Activated CD4-positive, alpha-beta memory T cell treated with anti-CD3 and anti-CD28 coated beads for 36 hours (primary cell): ENCODE results near the gene USP14. TPM values are rescaled to one million over a fixed set of nuclear protein-coding genes. Genes with fewer than 3 reads are reported as not detected.

ENCODE experiments used
- CTCF ChIA-PET: fragments of 350-600 bp; sonication (Branson Sonifier 250); formaldehyde crosslinking; loops from one replicate; lab custom pipeline; 2021; ENCODE audit warnings: antibody characterized with exemption, inconsistent platforms; lab: Charles Lee
- POLR2A ChIA-PET: fragments of 350-600 bp; sonication (Branson Sonifier 250); formaldehyde crosslinking; loops from one replicate; lab custom pipeline; 2021; ENCODE audit warnings: antibody characterized with exemption; lab: Charles Lee
- DNase-seq: peaks from one replicate; pipeline ENCODE4 v3.0.0-alpha.2; 2020
- H3K27ac Mint-ChIP-seq: one replicate; pipeline ENCODE4 v1.8.0; 2021; ENCODE audit warnings: mixed read lengths
- H3K27me3 Mint-ChIP-seq: one replicate; pipeline ENCODE4 v1.8.0; 2021; ENCODE audit warnings: mixed read lengths
- H3K36me3 Mint-ChIP-seq: one replicate; pipeline ENCODE4 v1.8.0; 2021; ENCODE audit warnings: mixed read lengths
- H3K4me1 Mint-ChIP-seq: one replicate; pipeline ENCODE4 v1.8.0; 2021; ENCODE audit warnings: low read depth, mixed read lengths
- H3K4me3 Mint-ChIP-seq: one replicate; pipeline ENCODE4 v1.8.0; 2021; ENCODE audit warnings: mild to moderate bottlenecking, mixed read lengths
- H3K9me3 Mint-ChIP-seq: one replicate; pipeline ENCODE4 v1.8.0; 2021; ENCODE audit warnings: mixed read lengths
- intact Hi-C: fragments of 100-400 bp; cut with micrococcal nuclease; formaldehyde crosslinking; loops from one replicate; pipeline ENCODE4 v1.15.1; 2023
- microRNA-seq: library from miRNA; unstranded; fragments of <30 nt; microRNA quantifications from one replicate; pipeline ENCODE4 v1.2.0, GENCODE V29; 2022; ENCODE audit warnings: borderline number of aligned reads, borderline microRNAs expressed, borderline replicate concordance
- total RNA-seq, 2 experiments: library from RNA; stranded (reverse); gene quantifications; one replicate each; pipeline ENCODE4 v1.2.3, GENCODE V29; 2021

USP14 gene
- total RNA-seq, 2 experiments from 2014 or later, result 88.2 to 90.8 TPM

DNA sequence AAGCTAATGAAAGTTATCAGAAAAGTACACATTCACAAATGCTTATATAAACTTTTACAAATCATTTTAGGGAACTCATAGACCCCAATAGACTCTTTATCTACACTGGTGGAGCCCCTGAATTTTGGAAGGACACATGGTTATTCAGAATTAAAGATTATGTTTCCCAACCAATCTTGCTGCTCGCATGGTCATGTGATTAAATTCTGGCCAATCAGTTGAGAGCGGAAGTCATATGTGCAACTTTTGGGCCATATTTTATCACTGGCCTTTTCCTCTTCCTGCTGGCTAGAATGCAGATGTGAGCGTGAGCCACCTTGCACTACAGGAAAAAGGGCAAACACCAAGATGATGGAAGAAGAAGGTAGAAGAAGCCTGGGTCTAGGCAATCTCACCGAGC is 89.7 kb downstream of the USP14 start:
- H3K4me3 Mint-ChIP-seq, result no peak overlapping the region
- H3K27ac Mint-ChIP-seq, result no peak overlapping the region
- H3K27me3 Mint-ChIP-seq, result no peaks in the 10 kb centered on the region
- intact Hi-C loops, result no loop called here
- DNase-seq, result no peak
- CTCF ChIA-PET, result no interaction called here
- H3K4me1 Mint-ChIP-seq, result peaks cover 4% of the 10 kb centered on the region
- peaks cover 52% of the 10 kb centered on the region for H3K36me3 Mint-ChIP-seq
- POLR2A ChIA-PET, result no interaction called here
- no peaks in the 10 kb centered on the region for H3K9me3 Mint-ChIP-seq

DNA sequence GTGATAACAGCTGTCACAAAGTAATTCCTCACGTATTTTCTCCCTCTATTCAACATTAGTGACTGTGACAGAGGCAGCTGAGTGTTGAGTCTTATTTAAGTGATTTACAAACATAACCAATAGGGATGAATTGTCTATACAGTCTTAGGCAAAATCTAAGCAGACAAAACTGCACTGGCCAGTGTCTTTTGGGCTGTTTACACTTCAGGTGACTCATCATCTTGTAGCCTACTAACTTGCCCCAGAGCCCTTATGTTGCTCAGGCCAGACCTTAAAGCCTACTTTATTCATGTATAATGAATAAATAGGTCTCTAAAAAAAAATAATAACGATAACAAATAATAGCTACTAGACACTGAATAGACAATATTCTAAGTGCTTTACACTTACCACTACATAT is 92.3 kb downstream of the USP14 start:
- peaks cover 51% of the 10 kb centered on the region for H3K36me3 Mint-ChIP-seq
- POLR2A ChIA-PET, result interaction anchor here (0.6 kb wide), 1 partner anchor 15 kb away, joined by 3 read pairs; no protein-coding TSS in a partner anchor

DNA sequence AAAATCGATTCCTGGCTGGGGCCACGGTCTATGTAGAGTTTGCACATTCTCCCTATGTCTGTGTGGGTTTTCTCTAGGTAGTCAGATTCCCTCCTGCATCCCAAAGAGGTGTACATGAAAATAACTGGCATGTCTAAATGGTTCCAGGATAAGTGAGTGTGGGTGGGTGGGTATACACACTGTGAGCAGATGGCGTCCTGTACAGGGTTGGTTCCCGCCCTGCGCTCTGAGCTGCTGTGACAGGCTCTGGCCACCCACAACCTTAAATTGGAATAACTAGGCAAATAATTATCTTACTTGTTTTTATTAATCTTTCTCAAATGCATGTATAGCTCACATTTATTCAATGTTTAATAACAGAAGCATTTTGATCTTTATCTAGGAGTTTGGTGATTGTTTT is 93.2 kb downstream of the USP14 start:
- CTCF ChIA-PET, result no interaction called here
- DNase-seq, result no peak
- Mint-ChIP-seq H3K36me3 (peaks cover 54% of the 10 kb centered on the region), H3K27ac (no peak overlapping the region), H3K4me1 (no peaks in the 10 kb centered on the region), H3K27me3 (no peaks in the 10 kb centered on the region), H3K9me3 (no peaks in the 10 kb centered on the region), H3K4me3 (no peak overlapping the region)
- POLR2A ChIA-PET, result no interaction called here
- intact Hi-C loops, result no loop called here

More for the DNA sequence above, 92.3 kb downstream of the USP14 start:
- CTCF ChIA-PET, result no interaction called here
- Mint-ChIP-seq H3K4me3 (no peak overlapping the region), H3K9me3 (no peaks in the 10 kb centered on the region), H3K4me1 (no peaks in the 10 kb centered on the region), H3K27me3 (no peaks in the 10 kb centered on the region), H3K27ac (no peak overlapping the region)
- intact Hi-C loops, result no loop called here
- no peak for DNase-seq

DNA sequence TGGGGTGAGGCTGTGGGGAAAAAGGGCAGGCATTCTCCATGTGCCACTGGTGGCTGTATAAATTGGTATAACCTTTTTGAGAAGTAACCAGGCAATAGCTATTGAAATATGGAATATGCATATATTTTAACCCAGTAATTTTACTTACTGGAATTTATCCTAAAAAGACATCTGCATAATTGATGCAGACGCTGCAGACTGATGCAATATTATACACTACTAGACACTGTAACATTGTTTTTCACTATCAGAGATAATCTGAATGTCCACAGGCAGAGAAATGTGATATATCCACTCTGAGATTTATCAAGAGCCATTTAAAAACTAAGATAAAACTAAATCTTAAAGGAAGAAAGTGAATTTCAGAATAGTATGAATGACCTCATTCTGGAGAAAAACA is 94.8 kb downstream of the USP14 start:
- no peak overlapping the region for H3K27ac Mint-ChIP-seq
- no peaks in the 10 kb centered on the region for H3K4me1 Mint-ChIP-seq
- ChIA-PET POLR2A (no interaction called here), CTCF (no interaction called here)
- intact Hi-C loops, result no loop called here
- DNase-seq, result no peak
- H3K9me3 Mint-ChIP-seq, result no peaks in the 10 kb centered on the region
- H3K36me3 Mint-ChIP-seq, result peaks cover 63% of the 10 kb centered on the region
- no peaks in the 10 kb centered on the region for H3K27me3 Mint-ChIP-seq
- no peak overlapping the region for H3K4me3 Mint-ChIP-seq

DNA sequence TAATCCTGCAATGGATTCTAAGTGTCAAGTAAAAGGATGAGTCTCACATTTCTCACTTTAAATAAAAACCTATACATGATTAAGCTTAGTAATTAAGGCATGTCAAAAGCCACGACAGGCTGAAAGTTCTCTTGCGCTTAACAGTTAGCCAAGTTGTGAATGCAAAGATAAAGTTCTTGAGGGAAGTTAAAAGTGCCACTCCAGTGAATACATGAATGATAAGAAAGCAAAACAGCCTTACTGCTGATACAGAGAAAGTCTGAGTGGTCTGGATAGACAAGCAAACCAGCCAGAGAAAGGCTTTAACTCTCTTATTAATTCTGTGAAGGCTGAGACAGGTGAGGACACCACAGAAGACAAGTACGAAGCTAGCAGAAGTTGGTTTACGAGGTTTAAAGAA is 96.8 kb downstream of the USP14 start:
- H3K27ac Mint-ChIP-seq, result no peak overlapping the region
- intact Hi-C loops, result no loop called here
- ChIA-PET POLR2A (interaction anchor here (0.8 kb wide), 1 partner anchor 12 kb away, joined by 3 read pairs; the partner anchor contains the start of gene THOC1), CTCF (interaction anchor here (0.7 kb wide), 1 partner anchor 12 kb away, joined by 3 read pairs; no protein-coding TSS in a partner anchor)
- no peaks in the 10 kb centered on the region for H3K9me3 Mint-ChIP-seq
- H3K4me3 Mint-ChIP-seq, result no peak overlapping the region
- DNase-seq, result no peak
- H3K36me3 Mint-ChIP-seq, result peaks cover 67% of the 10 kb centered on the region
- no peaks in the 10 kb centered on the region for H3K4me1 Mint-ChIP-seq
- H3K27me3 Mint-ChIP-seq, result no peaks in the 10 kb centered on the region

DNA sequence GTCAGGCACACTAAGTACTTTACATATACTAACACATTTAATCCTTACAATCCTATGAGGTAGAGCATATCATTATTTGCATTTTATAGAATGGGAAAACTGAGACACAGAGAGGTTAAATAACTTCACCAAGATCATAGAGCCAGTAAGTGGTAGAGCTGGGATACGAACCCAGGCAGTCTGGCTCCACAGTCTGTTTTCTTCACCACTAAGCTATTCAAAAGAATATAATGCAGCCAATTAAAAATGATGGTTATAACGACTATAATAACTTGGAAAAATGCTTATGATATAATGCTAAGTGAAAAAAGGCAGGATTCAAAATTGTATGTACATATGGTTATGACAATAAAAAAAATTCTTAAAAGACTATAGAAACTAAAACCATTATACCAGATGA is 102.2 kb downstream of the USP14 start:
- ChIA-PET POLR2A (no interaction called here), CTCF (no interaction called here)
- no peak overlapping the region for H3K4me3 Mint-ChIP-seq
- H3K9me3 Mint-ChIP-seq, result no peaks in the 10 kb centered on the region
- no peak for DNase-seq
- intact Hi-C loops, result no loop called here
- no peak overlapping the region for H3K27ac Mint-ChIP-seq
- no peaks in the 10 kb centered on the region for H3K27me3 Mint-ChIP-seq
- H3K36me3 Mint-ChIP-seq, result peaks cover 52% of the 10 kb centered on the region
- peaks cover 5% of the 10 kb centered on the region for H3K4me1 Mint-ChIP-seq

DNA sequence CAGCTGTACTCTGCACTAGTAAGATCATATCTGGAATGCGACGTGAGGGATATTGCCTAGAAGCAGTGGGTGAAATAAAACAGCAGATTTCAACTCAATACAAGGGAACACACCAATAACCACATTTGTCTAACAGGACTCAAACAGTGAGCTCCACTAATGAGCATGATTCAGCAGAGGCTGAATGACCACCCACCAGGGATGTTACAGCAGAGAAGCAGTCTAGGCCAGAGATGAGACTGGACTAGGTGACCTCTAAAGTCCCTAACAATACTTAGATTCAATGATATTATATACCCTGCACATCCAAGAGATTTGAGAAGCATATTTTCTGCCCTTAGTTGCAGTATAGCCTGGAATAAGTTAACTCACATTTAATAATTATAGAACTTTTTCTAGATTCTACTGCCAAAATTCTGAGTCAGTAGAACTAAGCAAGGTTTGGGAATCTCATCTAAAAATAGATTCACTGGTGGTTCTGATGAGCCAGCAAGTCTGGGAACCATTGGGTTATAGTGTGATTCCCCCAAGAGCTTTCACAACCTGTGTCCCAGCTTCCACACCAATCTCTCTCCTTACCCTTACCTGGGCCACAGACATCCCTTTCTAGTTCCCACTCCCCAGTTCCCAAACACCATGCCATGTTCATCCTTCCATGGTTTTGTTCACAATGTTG is 103.2 kb downstream of the USP14 start:
- intact Hi-C loops, result no loop called here
- Mint-ChIP-seq H3K27me3 (no peaks in the 10 kb centered on the region), H3K27ac (no peak overlapping the region), H3K9me3 (no peaks in the 10 kb centered on the region), H3K36me3 (peaks cover 47% of the 10 kb centered on the region), H3K4me3 (no peak overlapping the region), H3K4me1 (peaks cover 15% of the 10 kb centered on the region)
- ChIA-PET CTCF (no interaction called here), POLR2A (interaction anchor here (0.8 kb wide), 1 partner anchor 10 kb away, joined by 3 read pairs; no protein-coding TSS in a partner anchor)
- DNase-seq, result no peak

Small RNA genes lying within 50 kb of the gene (microRNA-seq; reads per million reads assigned to microRNA genes)
- not detected for gene MIR8078

Other genes with a start within 250 kb of the USP14 start
- gene TUBB8B, start 108.9 kb upstream of the USP14 start, total RNA-seq, result not detected
- gene THOC1, start 109.5 kb downstream of the USP14 start, total RNA-seq, result 10 to 100 TPM; 54.0 to 57.9 TPM